ENCODE results near the gene TLCD2. TPM values are rescaled to one million over a fixed set of nuclear protein-coding genes. Genes with fewer than 3 reads are reported as not detected.

TLCD2 gene
- total and polyA plus RNA-seq, 9 of the 15 experiments (the other 6 are each of a cell fraction or from before 2014, with no cell fraction given): 0.10 to 0.89 (median 0.58) TPM

DNA sequence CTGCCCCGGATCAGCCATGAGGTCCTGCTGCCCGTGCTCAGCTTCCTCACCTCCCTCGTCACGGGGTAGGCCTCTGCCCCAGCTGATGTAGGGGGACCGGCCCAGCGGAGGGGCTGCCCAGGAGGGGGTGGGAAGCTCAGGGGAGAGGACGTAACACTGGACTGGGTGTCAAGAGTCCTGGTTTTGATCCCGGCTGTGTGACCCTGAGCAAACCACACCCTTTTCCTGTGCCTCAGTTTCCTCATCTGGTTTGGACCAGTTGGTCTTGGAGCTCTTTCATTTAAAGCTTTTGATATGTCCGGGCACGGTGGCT lies 21.0 kb upstream of the TLCD2 start (continued):
- TF ChIP-seq, protein P1, sequence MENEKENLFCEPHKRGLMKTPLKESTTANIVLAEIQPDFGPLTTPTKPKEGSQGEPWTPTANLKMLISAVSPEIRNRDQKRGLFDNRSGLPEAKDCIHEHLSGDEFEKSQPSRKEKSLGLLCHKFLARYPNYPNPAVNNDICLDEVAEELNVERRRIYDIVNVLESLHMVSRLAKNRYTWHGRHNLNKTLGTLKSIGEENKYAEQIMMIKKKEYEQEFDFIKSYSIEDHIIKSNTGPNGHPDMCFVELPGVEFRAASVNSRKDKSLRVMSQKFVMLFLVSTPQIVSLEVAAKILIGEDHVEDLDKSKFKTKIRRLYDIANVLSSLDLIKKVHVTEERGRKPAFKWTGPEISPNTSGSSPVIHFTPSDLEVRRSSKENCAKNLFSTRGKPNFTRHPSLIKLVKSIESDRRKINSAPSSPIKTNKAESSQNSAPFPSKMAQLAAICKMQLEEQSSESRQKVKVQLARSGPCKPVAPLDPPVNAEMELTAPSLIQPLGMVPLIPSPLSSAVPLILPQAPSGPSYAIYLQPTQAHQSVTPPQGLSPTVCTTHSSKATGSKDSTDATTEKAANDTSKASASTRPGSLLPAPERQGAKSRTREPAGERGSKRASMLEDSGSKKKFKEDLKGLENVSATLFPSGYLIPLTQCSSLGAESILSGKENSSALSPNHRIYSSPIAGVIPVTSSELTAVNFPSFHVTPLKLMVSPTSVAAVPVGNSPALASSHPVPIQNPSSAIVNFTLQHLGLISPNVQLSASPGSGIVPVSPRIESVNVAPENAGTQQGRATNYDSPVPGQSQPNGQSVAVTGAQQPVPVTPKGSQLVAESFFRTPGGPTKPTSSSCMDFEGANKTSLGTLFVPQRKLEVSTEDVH (IDR thresholded peaks at IDR 0.05; ENCODE audit: low read depth, partially characterized antibody): no peak
- TF ChIP-seq PML (IDR thresholded peaks at IDR 0.05; ENCODE audit: low read length) (no peak), ZNF592 (IDR thresholded peaks at IDR 0.05) (peak; percentile 59; the same call in 1 of the 2 replicates), HDAC3 (IDR thresholded peaks at IDR 0.05; ENCODE audit: borderline replicate concordance, partially characterized antibody) (no peak)
